WTC11 (cell line): ENCODE measurements around the gene MCL1.
"Not testable (repeated sequence)": the region's sequence is repeated elsewhere in the genome, so short reads cannot be mapped to it uniquely, and the experiment has no call there.

ENCODE experiments used
- CBFB ChIP-seq: sonication (generic); formaldehyde crosslinking; IDR thresholded peaks from 2 replicates; pipeline ENCODE4 v1.8.1; 2022; ENCODE audit warnings: mild to moderate bottlenecking, low read depth, missing genetic modification reagents
- FOXK1 ChIP-seq: sonication (generic); formaldehyde crosslinking; IDR thresholded peaks from 2 replicates; pipeline ENCODE4 v1.8.0; 2022; ENCODE audit warnings: mild to moderate bottlenecking, moderate library complexity, missing genetic modification reagents
- FOXP1 ChIP-seq: sonication (generic); formaldehyde crosslinking; IDR thresholded peaks from 2 replicates; pipeline ENCODE4 v1.8.0; 2022; ENCODE audit warnings: missing genetic modification reagents, mild to moderate bottlenecking, moderate library complexity, borderline replicate concordance
- GRHL2 ChIP-seq: fragments of 250-450 bp; sonication (Bioruptor Pico); IDR thresholded peaks from 2 replicates; pipeline ENCODE4 v1.8.0; 2022; ENCODE audit warnings: mild to moderate bottlenecking, moderate library complexity; ENCODE audit not compliant: insufficient replicate concordance, severe bottlenecking
- SOX15 ChIP-seq: fragments of 250-450 bp; sonication (Bioruptor Pico); IDR thresholded peaks from 2 replicates; pipeline ENCODE4 v1.9.0; 2021; ENCODE audit warnings: mild to moderate bottlenecking
- ZBTB21 ChIP-seq: sonication (generic); formaldehyde crosslinking; IDR thresholded peaks from 2 replicates; pipeline ENCODE4 v1.8.1; 2023; ENCODE audit warnings: mild to moderate bottlenecking, missing genetic modification reagents, borderline replicate concordance
- TF ChIP-seq, protein P1 (sequence below): fragments of 200-600 bp; IDR thresholded peaks from 2 replicates; pipeline ENCODE4 v1.8.0; 2022; ENCODE audit warnings: antibody characterized with exemption
- TF ChIP-seq, protein P2 (sequence below): sonication (generic); formaldehyde crosslinking; IDR thresholded peaks from 2 replicates; pipeline ENCODE4 v1.8.1; 2022; ENCODE audit warnings: mild to moderate bottlenecking, missing genetic modification reagents, moderate library complexity, borderline replicate concordance
- TF ChIP-seq, protein P3 (sequence below): sonication (generic); formaldehyde crosslinking; IDR thresholded peaks from 2 replicates; pipeline ENCODE4 v1.8.0; 2022; ENCODE audit warnings: mild to moderate bottlenecking, missing genetic modification reagents
- TF ChIP-seq, protein P4 (sequence below): sonication (generic); formaldehyde crosslinking; IDR thresholded peaks from 2 replicates; pipeline ENCODE4 v1.8.0; 2022; ENCODE audit warnings: missing genetic modification reagents
- TF ChIP-seq, protein P5 (sequence below): fragments of 250-450 bp; sonication (Bioruptor Pico); IDR thresholded peaks from 2 replicates; pipeline ENCODE4 v1.9.0; 2021; ENCODE audit warnings: mild to moderate bottlenecking, borderline replicate concordance
- TF ChIP-seq, protein P6 (sequence below): sonication (generic); formaldehyde crosslinking; IDR thresholded peaks from 2 replicates; pipeline ENCODE4 v1.8.0; 2022; ENCODE audit warnings: mild to moderate bottlenecking, missing genetic modification reagents

DNA sequence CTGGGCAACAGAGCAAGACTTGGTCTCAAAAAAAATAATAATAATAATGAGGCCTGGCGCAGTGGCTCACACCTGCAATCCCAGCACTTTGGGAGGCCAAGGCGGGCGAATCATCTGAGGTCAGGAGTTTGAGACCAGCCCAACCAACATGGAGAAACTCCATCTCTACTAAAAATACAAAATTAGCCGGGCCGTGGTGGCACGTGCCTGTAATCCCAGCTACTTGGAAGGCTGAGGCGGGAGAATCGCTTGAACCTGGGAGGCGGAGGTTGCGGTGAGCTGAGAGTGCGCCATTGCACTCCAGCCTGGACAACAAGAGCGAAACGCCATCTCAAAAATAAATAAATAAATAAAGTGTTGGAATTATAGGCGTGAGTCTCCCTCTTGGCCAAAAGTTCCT, 2.6 kb upstream of the MCL1 start:
- TF ChIP-seq, protein P1, sequence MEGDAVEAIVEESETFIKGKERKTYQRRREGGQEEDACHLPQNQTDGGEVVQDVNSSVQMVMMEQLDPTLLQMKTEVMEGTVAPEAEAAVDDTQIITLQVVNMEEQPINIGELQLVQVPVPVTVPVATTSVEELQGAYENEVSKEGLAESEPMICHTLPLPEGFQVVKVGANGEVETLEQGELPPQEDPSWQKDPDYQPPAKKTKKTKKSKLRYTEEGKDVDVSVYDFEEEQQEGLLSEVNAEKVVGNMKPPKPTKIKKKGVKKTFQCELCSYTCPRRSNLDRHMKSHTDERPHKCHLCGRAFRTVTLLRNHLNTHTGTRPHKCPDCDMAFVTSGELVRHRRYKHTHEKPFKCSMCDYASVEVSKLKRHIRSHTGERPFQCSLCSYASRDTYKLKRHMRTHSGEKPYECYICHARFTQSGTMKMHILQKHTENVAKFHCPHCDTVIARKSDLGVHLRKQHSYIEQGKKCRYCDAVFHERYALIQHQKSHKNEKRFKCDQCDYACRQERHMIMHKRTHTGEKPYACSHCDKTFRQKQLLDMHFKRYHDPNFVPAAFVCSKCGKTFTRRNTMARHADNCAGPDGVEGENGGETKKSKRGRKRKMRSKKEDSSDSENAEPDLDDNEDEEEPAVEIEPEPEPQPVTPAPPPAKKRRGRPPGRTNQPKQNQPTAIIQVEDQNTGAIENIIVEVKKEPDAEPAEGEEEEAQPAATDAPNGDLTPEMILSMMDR, result not testable (repeated sequence)
- TF ChIP-seq GRHL2; FOXK1 (CRISPR knock-in tag); FOXP1 (CRISPR knock-in tag); SOX15 (CRISPR knock-in tag); ZBTB21 (CRISPR knock-in tag); CBFB (CRISPR knock-in tag): not testable (repeated sequence)
- TF ChIP-seq, protein P2, sequence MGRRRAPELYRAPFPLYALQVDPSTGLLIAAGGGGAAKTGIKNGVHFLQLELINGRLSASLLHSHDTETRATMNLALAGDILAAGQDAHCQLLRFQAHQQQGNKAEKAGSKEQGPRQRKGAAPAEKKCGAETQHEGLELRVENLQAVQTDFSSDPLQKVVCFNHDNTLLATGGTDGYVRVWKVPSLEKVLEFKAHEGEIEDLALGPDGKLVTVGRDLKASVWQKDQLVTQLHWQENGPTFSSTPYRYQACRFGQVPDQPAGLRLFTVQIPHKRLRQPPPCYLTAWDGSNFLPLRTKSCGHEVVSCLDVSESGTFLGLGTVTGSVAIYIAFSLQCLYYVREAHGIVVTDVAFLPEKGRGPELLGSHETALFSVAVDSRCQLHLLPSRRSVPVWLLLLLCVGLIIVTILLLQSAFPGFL (CRISPR knock-in tag), result not testable (repeated sequence)
- TF ChIP-seq, protein P3, sequence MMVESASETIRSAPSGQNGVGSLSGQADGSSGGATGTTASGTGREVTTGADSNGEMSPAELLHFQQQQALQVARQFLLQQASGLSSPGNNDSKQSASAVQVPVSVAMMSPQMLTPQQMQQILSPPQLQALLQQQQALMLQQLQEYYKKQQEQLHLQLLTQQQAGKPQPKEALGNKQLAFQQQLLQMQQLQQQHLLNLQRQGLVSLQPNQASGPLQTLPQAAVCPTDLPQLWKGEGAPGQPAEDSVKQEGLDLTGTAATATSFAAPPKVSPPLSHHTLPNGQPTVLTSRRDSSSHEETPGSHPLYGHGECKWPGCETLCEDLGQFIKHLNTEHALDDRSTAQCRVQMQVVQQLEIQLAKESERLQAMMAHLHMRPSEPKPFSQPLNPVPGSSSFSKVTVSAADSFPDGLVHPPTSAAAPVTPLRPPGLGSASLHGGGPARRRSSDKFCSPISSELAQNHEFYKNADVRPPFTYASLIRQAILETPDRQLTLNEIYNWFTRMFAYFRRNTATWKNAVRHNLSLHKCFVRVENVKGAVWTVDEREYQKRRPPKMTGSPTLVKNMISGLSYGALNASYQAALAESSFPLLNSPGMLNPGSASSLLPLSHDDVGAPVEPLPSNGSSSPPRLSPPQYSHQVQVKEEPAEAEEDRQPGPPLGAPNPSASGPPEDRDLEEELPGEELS (CRISPR knock-in tag), result not testable (repeated sequence)
- TF ChIP-seq, protein P4, sequence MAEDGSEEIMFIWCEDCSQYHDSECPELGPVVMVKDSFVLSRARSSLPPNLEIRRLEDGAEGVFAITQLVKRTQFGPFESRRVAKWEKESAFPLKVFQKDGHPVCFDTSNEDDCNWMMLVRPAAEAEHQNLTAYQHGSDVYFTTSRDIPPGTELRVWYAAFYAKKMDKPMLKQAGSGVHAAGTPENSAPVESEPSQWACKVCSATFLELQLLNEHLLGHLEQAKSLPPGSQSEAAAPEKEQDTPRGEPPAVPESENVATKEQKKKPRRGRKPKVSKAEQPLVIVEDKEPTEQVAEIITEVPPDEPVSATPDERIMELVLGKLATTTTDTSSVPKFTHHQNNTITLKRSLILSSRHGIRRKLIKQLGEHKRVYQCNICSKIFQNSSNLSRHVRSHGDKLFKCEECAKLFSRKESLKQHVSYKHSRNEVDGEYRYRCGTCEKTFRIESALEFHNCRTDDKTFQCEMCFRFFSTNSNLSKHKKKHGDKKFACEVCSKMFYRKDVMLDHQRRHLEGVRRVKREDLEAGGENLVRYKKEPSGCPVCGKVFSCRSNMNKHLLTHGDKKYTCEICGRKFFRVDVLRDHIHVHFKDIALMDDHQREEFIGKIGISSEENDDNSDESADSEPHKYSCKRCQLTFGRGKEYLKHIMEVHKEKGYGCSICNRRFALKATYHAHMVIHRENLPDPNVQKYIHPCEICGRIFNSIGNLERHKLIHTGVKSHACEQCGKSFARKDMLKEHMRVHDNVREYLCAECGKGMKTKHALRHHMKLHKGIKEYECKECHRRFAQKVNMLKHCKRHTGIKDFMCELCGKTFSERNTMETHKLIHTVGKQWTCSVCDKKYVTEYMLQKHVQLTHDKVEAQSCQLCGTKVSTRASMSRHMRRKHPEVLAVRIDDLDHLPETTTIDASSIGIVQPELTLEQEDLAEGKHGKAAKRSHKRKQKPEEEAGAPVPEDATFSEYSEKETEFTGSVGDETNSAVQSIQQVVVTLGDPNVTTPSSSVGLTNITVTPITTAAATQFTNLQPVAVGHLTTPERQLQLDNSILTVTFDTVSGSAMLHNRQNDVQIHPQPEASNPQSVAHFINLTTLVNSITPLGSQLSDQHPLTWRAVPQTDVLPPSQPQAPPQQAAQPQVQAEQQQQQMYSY, result not testable (repeated sequence)
- TF ChIP-seq, protein P5, sequence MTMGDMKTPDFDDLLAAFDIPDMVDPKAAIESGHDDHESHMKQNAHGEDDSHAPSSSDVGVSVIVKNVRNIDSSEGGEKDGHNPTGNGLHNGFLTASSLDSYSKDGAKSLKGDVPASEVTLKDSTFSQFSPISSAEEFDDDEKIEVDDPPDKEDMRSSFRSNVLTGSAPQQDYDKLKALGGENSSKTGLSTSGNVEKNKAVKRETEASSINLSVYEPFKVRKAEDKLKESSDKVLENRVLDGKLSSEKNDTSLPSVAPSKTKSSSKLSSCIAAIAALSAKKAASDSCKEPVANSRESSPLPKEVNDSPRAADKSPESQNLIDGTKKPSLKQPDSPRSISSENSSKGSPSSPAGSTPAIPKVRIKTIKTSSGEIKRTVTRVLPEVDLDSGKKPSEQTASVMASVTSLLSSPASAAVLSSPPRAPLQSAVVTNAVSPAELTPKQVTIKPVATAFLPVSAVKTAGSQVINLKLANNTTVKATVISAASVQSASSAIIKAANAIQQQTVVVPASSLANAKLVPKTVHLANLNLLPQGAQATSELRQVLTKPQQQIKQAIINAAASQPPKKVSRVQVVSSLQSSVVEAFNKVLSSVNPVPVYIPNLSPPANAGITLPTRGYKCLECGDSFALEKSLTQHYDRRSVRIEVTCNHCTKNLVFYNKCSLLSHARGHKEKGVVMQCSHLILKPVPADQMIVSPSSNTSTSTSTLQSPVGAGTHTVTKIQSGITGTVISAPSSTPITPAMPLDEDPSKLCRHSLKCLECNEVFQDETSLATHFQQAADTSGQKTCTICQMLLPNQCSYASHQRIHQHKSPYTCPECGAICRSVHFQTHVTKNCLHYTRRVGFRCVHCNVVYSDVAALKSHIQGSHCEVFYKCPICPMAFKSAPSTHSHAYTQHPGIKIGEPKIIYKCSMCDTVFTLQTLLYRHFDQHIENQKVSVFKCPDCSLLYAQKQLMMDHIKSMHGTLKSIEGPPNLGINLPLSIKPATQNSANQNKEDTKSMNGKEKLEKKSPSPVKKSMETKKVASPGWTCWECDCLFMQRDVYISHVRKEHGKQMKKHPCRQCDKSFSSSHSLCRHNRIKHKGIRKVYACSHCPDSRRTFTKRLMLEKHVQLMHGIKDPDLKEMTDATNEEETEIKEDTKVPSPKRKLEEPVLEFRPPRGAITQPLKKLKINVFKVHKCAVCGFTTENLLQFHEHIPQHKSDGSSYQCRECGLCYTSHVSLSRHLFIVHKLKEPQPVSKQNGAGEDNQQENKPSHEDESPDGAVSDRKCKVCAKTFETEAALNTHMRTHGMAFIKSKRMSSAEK (CRISPR knock-in tag), result not testable (repeated sequence)
- TF ChIP-seq, protein P6, sequence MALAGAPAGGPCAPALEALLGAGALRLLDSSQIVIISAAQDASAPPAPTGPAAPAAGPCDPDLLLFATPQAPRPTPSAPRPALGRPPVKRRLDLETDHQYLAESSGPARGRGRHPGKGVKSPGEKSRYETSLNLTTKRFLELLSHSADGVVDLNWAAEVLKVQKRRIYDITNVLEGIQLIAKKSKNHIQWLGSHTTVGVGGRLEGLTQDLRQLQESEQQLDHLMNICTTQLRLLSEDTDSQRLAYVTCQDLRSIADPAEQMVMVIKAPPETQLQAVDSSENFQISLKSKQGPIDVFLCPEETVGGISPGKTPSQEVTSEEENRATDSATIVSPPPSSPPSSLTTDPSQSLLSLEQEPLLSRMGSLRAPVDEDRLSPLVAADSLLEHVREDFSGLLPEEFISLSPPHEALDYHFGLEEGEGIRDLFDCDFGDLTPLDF (CRISPR knock-in tag), result not testable (repeated sequence)
